SK-N-SH (cell line): ENCODE measurements around the gene CARM1.

ENCODE experiments used
- TF ChIP-seq, protein P1 (sequence below): fragments of 200-600 bp; sonication (generic); IDR thresholded peaks from 2 replicates; pipeline ENCODE4 v1.6.1; 2017; ENCODE audit warnings: antibody characterized with exemption, mild to moderate bottlenecking, moderate library complexity
- TF ChIP-seq, protein P2 (sequence below): IDR thresholded peaks from 2 replicates; pipeline ENCODE4 v1.4.0; 2012; ENCODE audit warnings: low read depth

DNA sequence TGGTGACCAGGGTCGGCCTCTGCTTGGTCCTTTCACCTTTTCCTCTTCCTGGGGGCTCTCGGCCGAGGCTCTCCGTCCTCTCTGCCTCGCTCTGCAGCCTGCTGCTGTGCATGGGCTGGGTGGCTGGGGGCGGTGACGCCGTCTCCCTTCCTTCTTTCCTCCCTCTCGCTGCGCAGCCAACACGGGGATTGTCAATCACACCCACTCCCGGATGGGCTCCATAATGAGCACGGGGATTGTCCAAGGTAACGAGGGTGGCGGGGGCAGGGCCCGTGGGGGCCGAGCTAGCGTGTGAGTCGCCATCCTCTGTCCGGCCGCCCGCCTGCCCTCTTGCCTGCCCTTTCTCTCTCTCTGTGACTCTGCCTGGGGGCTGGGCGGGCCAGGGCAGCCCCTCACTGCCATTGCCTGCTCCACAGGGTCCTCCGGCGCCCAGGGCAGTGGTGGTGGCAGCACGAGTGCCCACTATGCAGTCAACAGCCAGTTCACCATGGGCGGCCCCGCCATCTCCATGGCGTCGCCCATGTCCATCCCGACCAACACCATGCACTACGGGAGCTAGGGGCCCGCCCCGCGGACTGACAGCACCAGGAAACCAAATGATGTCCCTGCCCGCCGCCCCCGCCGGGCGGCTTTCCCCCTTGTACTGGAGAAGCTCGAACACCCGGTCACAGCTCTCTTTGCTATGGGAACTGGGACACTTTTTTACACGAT is 50.0 kb downstream of the CARM1 start:
- TF ChIP-seq, protein P1, sequence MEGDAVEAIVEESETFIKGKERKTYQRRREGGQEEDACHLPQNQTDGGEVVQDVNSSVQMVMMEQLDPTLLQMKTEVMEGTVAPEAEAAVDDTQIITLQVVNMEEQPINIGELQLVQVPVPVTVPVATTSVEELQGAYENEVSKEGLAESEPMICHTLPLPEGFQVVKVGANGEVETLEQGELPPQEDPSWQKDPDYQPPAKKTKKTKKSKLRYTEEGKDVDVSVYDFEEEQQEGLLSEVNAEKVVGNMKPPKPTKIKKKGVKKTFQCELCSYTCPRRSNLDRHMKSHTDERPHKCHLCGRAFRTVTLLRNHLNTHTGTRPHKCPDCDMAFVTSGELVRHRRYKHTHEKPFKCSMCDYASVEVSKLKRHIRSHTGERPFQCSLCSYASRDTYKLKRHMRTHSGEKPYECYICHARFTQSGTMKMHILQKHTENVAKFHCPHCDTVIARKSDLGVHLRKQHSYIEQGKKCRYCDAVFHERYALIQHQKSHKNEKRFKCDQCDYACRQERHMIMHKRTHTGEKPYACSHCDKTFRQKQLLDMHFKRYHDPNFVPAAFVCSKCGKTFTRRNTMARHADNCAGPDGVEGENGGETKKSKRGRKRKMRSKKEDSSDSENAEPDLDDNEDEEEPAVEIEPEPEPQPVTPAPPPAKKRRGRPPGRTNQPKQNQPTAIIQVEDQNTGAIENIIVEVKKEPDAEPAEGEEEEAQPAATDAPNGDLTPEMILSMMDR: no peak
- TF ChIP-seq, protein P2, sequence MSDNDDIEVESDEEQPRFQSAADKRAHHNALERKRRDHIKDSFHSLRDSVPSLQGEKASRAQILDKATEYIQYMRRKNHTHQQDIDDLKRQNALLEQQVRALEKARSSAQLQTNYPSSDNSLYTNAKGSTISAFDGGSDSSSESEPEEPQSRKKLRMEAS: no peak
